SK-N-MC (cell line): ENCODE data around the gene PLK3.
"Not testable (repeated sequence)": the region's sequence is repeated elsewhere in the genome, so short reads cannot be mapped to it uniquely, and the experiment has no call there.

Source experiments
- DNase-seq: peaks from one replicate; pipeline ENCODE4 v3.0.0-alpha.2; 2011; ENCODE audit warnings: low read depth, low spot score
- H3K27ac ChIP-seq: fragments of 200-600 bp; sonication (generic); 2 replicates; pipeline ENCODE4 v1.5.1; 2016; ENCODE audit warnings: mixed run types
- H3K36me3 ChIP-seq: fragments of 200-600 bp; sonication (generic); 2 replicates; pipeline ENCODE4 v1.6.1; 2017; ENCODE audit warnings: antibody characterized with exemption, low read length, mixed read lengths; ENCODE audit not compliant: insufficient read depth
- H3K4me3 ChIP-seq: fragments of 200-600 bp; sonication (generic); 2 replicates; pipeline ENCODE4 v1.5.1; 2016
- H3K9ac ChIP-seq: fragments of 200-600 bp; sonication (generic); 2 replicates; pipeline ENCODE4 v1.8.0; 2017; ENCODE audit warnings: mixed run types, mixed read lengths; ENCODE audit not compliant: insufficient read length
- H3K9me3 ChIP-seq: fragments of 200-600 bp; sonication (generic); 2 replicates; pipeline ENCODE4 v1.6.1; 2017; ENCODE audit warnings: low read depth, mild to moderate bottlenecking, antibody characterized with exemption, low read length, moderate library complexity, mixed read lengths
- EZH2 ChIP-seq: fragments of 200-600 bp; sonication (generic); IDR thresholded peaks from one replicate; pipeline ENCODE4 v1.6.1; 2017; ENCODE audit warnings: antibody characterized with exemption
- FOXP2 ChIP-seq: optimal IDR thresholded peaks from 2 replicates; pipeline ENCODE3; 2011; ENCODE audit warnings: mild to moderate bottlenecking, moderate library complexity; ENCODE audit not compliant: insufficient read depth; ENCODE audit errors: extremely low read length, control extremely low read depth
- POLR2AphosphoS5 ChIP-seq: IDR thresholded peaks from 2 replicates; pipeline ENCODE4 v1.6.1; 2012; ENCODE audit warnings: mild to moderate bottlenecking, low read depth, low read length, borderline replicate concordance

Gene PLK3

DNA sequence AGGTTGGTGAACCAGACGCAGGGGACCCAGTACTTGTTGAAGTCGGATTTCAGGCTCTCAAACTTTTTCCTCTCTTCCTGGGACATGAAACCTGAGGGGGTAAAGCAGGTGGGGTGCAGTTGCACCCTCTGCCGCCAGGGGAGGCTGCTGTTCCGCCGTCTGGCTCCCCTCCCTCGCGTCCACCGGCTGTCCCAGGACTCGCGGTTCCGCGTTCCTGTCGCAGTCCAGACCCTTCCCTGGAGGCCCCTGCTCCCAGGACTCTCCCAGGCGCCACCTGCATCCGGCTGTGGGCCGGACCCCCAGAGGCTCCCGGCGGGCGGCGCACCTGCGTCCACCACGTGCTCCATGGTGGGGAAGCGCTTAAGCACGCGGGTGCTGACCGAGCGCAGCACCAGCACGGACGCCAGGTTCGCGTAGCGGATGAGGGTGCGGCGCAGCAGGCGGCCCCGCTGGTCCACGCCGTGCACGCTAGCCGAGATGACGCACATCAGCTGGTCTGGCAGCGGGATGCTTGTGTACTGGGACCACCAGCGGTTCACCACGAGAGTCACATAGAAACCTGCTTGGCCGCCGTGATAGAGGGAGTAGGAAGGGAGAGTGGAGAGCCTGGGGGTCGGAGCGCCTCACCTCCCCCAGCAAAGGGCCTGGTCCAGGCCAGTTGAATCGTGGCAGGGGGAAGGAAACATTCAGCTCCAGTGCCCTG, 13.9 kb upstream of the PLK3 start:
- Histone ChIP-seq H3K9me3 (no peaks in the 10 kb centered on the region), H3K4me3 (no peak overlapping the region), H3K27ac (no peak overlapping the region), H3K9ac (no peak overlapping the region), H3K36me3 (peaks cover 8% of the 10 kb centered on the region; the same call in 1 of the 2 replicates)
- DNase-seq, result no peak
- no peak for TF ChIP-seq FOXP2
- no peak for TF ChIP-seq POLR2AphosphoS5

DNA sequence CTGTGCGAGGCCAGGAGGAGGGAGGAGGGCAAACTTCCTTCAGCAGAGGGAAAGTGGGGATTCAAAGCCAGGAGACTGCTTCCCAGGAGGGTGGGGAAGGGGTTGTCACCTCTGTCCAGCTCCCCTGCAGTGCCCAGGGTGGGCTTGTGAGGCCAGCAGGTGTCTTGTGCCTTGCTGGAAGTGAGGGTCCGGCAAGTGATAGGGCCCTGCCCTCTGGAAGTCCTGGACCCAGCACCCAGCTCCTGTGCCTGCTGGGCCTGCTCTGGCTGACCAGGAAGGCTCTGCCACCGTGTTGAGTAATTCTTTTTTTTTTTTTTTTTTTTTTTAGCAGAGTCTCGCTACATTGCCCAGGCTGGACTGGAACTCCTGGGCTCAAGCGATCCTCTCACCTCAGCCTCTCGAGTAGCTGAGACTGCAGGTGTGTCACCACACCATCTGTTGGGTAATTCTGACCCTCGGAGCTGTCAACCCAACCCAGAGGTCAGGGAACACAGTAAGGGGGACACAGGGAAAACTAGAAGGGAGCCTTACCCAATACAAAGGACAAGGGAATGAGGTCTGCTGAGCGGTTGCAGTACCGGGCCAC, 13.2 kb upstream of the PLK3 start:
- no peak for DNase-seq
- no peak for TF ChIP-seq EZH2
- TF ChIP-seq POLR2AphosphoS5, result no peak
- no peak for TF ChIP-seq FOXP2
- H3K36me3 ChIP-seq, result peaks cover 2% of the 10 kb centered on the region; the same call in 1 of the 2 replicates
- no peaks in the 10 kb centered on the region for H3K9me3 ChIP-seq
- H3K9ac ChIP-seq, result no peak overlapping the region
- no peak overlapping the region for H3K4me3 ChIP-seq
- no peak overlapping the region for H3K27ac ChIP-seq

DNA sequence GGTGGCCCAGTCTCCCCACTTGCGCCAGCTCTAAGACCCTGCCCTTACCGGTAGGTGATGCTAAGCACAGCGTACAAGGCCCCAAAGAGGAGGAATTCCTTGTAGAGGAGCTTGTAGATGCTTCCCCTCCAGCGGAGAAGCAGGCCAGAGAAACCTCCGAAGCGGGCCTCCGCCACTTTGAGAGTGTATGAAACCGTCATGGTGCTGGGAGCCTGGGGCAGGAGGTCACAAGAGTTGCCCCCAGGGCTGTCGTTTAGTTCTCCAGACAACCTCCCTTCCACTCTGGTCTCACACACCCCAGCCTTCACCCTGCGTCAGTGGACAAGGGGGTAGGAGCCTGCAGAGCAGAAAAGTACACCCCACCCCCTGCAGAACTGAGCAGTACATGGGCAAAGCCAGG, 12.7 kb upstream of the PLK3 start:
- DNase-seq, result no peak
- Histone ChIP-seq H3K36me3 (no peaks in the 10 kb centered on the region), H3K9ac (no peak overlapping the region), H3K4me3 (no peak overlapping the region), H3K9me3 (no peaks in the 10 kb centered on the region), H3K27ac (no peak overlapping the region)
- no peak for TF ChIP-seq POLR2AphosphoS5
- no peak for TF ChIP-seq FOXP2
- TF ChIP-seq EZH2, result no peak

DNA sequence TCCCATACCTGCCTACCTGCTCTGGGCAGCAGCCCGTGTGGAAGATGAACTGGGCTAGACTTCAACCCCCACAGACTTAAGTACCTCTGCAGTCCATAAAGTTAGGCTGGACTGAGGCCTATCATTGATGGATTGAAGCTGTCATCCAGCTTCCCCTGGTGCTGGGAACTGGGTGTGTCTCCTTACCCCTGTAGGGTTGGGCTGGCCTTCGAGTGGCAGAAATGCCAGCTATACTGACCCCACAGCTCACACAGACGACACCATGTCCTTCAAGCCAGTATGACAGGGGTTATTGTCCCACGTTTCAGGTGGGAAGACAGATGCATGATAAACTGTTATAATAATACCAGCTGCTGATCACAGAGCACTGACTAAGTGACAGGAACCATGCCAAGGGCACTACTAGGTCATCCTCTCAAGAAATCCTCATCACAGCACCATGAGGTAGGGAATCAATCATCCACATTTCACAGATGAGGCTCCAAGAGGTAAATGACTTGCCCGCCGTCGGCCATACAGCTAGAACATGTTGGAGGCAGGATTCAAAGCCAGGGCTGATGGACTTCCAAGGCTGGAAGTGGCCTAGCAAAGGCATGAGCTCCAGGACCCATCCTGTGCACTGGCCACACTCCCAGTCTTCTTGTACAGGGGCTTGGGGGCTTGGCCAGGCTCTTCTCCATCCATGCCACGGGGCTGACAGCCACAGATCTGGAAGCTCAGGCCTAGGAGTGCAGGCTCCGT, 11.9 kb upstream of the PLK3 start, which contains the start of gene BEST4:
Gene BEST4, minus strand, starts transcription at position 51 of the 741 bp plus-strand sequence. CDS start 465 bp downstream, outside the sequence.
- TF ChIP-seq EZH2 (no peak), FOXP2 (no peak), POLR2AphosphoS5 (no peak)
- Histone ChIP-seq H3K9me3 (no peaks in the 10 kb centered on the region), H3K4me3 (no peak within 1 kb of the TSS), H3K27ac (no peak within 1 kb of the TSS), H3K36me3 (no peaks in the 10 kb centered on the region), H3K9ac (no peak within 1 kb of the TSS)
- no peak for DNase-seq

DNA sequence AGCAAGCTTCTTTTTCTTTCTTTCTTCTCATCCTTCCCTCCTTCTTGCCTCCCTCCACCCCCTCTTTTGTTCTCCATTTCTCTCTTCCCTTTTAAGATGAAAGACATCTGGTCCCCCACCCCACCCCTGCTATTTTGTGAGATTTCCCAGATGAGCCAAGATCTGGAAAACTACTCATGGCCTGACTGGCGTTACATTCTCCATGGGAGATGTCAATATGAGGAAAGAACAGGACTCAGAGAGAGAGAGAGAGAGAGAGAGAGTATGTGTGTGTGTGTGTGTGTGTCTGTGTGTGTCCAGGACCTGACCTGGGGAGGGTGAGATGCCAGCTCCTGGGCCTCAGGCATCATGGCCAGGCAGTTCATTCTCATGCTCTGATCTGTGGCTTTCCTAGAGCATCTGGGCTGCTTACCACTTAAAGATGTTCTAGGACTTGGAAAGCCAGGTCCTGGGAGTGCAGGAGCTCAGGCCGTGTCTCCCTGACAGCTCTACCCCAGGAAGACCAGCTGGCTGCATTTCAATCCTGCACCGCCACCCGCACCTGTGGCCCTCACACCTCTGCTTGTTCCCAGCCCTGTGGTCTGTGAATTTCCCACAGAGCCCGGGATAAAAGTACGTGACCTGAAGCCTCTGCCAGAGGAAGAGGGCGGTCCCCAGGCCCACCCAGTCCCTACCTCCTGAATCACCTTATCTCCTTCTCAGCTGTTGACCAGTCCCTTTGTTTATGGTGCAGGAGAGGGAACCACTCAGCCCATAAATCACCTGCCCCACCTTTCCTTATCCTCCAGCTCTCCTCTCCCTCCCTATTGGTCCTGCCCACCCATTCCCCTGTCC, 9.0 kb upstream of the PLK3 start:
- no peak for DNase-seq
- Histone ChIP-seq H3K9ac (no peak overlapping the region), H3K36me3 (no peaks in the 10 kb centered on the region), H3K4me3 (no peak overlapping the region), H3K27ac (no peak overlapping the region), H3K9me3 (no peaks in the 10 kb centered on the region)
- no peak for TF ChIP-seq POLR2AphosphoS5
- TF ChIP-seq EZH2, result no peak

DNA sequence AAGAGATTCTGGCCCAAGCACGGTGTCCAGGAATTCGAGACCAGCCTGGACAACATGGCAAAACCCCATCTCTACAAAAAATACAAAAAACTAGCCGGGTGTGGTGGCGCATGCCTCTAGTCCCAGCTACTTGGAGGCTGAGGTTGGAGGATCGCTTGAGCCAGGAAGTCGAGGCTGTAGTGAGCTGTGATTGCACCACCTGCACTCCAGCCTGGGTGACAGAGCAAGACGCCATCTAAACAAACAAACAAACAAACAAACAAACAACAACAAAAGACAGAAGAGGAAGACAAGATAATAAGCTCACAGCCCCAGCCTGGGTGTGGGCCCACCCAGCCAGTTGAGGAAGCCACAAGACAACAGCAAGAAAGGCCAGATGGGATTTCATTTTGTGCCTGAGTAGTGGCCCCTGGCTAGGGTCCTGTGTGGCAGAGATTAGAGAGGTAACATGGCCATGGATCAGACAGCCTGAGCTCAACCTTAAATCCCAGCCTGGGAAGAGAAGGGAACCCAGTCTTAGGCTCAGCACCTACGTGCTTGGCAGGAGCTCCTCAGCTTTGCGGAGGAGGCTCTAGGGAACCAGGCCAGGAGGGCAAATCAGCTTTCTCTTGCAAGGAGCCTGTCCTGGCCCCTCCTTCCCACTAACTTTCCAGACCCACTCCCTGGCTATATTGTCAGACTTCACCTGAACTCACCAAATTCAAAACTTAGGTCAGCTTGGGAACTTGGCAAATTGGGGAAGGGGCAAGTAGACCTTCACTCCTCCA, 7.3 kb upstream of the PLK3 start:
- no peak overlapping the region for H3K27ac ChIP-seq
- no peak overlapping the region for H3K4me3 ChIP-seq
- no peaks in the 10 kb centered on the region for H3K36me3 ChIP-seq
- H3K9me3 ChIP-seq, result no peaks in the 10 kb centered on the region
- DNase-seq, result no peak
- no peak overlapping the region for H3K9ac ChIP-seq
- TF ChIP-seq FOXP2 (no peak), POLR2AphosphoS5 (no peak), EZH2 (no peak)

DNA sequence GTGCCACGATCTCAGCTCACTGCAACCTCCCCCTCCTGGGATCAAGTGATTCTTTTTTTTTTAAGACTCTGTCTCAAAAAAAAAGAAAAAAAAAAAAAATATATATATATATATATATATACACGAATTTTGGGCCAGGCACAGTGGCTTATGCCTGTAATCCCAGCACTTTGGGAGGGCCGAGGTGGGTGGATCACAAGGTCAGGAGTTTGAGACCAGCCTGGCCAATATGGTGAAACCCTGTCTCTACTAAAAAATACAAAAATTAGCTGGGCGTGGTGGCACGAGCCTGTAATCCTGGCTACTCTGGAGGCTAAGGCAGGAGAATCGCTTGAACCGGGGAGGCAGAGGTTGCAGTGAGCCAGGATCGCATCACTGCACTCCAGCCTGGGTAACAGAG, 2.3 kb upstream of the PLK3 start:
- H3K27ac ChIP-seq, H3K9ac ChIP-seq, DNase-seq, H3K9me3 ChIP-seq, H3K4me3 ChIP-seq, H3K36me3 ChIP-seq: not testable (repeated sequence)
